RPMI7951 (cell line): ENCODE results near the gene C12orf42. TPM values are rescaled to one million over a fixed set of nuclear protein-coding genes. Genes with fewer than 3 reads are reported as not detected.

Source experiments
- DNase-seq: peaks from one replicate; pipeline ENCODE4 v3.0.0-alpha.2; 2012; ENCODE audit warnings: low read depth
- total RNA-seq: library from RNA; depleted of rRNA; stranded (reverse); fragments of >200 nt; shearing (Covaris generic); gene quantifications from 2 replicates; pipeline ENCODE4 v1.2.3, GENCODE V29; 2014; rRNA removed

Gene C12orf42
- total RNA-seq = not detected in 2 replicates

DNA sequence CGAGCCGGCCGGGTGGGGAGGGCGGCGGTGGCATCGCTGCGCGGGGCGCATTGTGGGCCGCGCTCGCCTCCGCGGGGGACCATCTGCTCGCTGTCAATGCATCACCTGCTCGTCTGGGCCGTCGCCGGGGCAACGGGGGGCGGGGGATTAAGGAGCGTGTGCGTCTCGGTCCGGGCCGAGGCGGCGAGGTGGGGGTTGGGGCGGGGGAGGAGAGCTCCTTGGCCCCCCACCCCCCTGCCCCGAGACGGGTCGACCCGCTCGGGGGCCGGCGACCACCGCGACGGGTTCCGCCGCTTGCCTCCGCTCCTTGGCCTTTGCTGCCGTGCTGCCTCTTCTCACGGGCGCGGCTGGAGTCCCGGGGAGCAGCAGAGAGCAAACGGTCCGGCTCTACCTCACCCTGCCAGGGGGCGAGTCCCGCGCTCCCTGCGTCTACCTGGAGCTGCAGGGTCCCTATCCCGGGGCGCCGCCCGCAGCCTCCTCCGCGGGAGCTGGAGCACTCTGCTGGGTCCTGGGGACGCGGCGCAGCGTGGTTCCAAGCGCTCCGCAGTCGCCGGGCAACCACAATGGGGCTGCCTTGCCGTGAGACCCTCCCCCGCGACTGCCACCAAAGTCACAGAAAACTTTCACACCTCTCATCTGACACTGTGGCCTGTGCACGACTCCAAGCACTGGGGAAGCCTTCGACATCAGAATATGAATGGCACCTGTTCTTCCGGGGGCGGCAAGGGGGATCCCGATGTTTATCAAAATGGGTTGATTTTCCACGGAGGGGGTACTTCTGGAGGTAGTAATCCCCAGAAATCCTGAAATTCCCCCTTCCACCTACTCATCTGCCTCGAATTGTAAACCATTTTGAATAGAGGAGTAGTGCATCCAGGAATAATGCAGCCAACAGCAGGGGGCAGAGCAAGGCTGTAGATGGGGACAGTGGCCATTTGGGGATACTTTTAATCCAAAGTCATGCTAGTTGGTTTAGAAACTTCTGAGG lies at the start of gene C12orf42:
Gene C12orf42, minus strand, starts transcription at position 500 of the 988 bp plus-strand sequence. CDS start 17,542 bp downstream, outside the sequence.
- DNase-seq = peak; percentile 21

DNA sequence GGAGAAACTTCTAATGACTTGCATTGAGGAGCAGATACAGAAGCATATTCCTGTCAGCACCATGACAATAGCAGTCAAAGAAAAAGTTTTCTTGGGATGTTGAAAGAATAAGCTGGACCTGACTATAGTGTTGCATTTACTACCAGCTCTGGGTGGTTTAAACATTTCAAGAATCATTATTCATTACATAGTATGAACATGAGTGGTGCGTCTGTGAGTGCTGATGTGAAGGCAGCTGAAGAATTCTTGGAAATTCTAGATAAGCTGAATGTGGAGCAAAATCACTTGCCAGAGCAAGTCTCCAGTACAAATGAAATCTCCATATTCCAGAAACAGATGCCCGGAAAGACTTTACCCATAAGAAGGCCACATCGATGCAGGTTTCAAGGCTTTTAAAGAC lies 46.3 kb upstream of the C12orf42 start:
- DNase-seq = no peak

DNA sequence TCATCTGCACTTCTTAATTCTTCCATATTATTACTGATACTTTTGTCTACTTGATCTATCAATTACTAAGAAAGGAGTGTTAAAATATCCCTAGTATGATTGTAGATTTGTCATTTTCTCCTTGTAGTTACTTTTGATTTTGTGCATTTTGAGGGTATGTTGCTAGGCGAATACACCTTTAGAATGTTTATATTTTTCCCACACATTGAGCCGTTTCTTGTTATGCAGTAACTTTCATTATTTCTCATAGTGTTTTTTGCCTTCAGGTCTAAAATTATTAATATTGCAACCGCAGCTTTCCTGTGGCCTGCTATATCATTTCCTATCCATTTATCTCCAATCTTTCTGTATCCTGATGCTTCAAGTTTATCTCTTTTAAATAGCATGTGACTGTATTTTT lies 44.6 kb upstream of the C12orf42 start:
- DNase-seq = no peak

DNA sequence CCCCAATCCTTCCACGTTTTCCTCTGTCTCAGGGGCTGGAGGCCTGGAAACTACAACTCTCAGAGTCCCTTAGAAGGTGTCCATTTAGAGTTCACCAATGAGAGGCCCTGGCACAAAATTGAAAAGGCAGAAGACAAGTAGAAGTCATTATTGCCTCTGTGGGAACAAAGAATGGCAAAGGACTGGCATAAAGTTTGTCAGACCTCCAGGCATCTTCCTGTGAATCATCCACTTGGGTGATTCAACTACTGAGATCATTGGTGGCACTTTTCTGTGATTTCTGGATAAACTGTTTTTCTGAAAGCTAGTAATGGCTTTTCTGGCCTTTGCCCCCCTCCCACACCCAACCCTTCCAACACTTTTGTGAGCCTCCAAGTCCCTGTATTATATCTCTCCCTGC lies 42.6 kb upstream of the C12orf42 start:
- peak; percentile 22 for DNase-seq

DNA sequence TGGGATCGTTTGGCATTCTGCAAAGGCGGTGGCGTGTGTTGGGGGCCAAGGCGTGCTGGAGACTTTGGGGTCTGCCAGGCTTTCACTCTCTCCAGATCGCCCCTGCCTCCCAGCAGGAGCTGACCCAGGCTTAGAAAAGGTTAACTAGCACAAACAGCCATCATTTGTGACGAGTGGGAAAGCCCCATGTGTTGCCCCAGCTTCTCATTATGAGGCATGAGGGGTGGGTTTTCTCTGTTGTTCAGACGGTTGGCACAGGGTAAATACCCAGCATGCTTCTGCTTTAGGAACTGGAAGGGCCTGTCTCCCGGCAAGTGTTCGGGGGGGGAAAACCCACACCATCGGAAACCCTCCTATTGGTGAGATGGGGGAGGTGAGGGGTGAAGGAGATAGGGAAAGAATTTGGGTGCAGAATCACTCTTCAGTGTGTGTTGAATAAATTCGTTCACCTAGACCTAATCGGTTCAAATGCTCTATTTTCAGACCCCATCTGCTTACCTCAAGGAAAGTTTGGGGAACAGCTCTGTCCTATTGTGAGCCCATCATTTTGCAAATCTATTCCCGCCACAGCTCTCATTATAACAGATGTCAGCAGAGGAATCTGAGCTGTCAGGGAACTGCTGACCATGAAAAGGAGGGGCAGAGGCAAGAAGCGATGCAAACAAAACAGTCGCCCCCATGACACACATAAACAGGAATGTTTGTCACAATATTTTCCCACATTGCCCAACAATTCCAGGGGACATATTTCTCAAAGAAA lies 34.7 kb upstream of the C12orf42 start:
- no peak for DNase-seq

DNA sequence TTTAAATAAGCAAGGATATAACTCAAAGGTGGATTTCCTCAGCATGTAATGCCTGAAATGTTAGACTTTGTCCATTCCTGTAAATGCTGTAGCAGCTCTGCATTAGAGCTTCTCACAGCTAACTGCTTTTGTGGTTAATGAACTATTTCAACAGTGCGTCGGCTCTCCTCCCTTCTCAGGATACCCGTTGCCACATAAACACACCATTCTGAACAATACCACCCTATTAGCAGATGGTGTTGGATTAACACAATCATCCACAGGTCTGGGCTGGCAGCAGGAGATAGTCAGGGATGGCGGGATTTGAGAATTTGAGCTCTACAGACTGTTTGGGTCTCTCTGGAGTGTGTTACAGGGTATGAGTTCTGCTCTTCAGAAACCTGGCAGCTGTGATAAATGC lies 33.5 kb upstream of the C12orf42 start:
- no peak for DNase-seq

DNA sequence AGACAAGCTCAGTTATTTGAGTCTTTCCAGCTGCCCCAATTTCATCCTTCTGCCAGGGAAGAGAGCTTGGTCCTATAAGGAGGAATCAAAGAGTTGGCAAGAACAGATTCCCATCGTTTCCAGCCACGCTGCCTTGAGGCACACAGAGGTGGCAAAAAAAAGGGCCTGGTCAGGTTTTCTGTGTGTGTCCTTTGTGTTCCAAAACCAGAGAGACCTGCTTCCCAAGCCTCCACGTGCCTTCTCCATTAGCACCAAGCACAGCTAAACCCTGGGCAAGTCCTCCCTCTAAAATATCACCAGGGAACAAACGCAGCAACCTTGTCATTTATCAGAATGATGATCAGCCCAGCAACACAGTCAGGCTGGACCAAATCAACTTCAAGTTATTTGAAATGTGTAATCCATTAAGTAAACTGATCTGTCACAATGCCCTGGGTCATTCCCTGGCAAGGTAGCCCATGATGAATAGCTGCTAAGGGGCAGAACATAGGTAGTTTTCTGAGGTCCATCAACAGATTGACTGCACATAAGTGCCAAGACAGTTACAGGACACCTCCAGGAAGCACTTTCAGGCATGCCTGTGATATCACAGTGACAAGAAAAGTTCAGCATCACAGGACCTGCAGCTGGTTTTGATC lies 28.6 kb upstream of the C12orf42 start:
- DNase-seq = no peak

DNA sequence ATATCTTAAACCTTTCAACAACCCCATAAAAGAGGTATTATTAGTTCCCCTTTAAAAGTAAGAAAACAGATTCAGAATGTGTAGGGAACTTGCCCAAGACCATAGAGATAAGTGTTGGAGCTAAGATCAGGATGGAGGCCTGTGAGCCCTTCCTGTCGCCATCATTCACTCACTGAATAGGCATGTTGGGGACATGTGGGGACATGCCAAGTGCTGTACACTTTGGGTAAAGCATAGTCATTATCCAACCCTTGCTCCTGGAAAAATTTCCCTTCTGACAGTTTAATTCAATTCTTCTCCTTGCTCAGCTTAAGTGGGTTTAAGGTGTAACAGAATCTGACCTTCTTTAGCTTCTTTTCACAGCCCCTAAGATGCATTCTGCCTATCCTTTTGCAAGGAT lies 28.0 kb upstream of the C12orf42 start:
- no peak for DNase-seq

DNA sequence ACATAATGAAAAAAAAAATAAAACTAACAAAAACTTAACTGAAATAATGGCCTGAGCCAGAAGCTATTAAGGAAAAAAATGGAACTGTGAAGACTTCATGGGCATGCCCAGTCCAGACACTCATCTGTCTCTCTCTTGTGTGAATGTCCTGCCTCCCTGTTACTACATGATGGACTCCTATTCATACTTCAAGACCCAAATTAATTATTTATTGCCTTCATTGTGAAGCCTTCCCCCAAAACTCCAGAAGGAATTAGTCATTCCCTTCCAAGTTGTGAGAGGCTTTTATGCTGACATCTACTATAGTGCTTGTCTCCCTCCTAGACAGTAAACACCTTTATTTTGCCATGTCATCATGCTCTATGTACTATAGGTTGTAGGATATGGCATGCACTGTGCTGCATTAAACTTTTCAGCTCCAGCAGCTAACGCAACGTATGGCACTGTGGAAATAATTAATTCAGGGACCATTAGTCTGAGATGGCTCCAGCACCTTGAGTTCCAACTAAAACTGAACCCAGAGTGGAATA lies 25.0 kb upstream of the C12orf42 start:
- no peak for DNase-seq

DNA sequence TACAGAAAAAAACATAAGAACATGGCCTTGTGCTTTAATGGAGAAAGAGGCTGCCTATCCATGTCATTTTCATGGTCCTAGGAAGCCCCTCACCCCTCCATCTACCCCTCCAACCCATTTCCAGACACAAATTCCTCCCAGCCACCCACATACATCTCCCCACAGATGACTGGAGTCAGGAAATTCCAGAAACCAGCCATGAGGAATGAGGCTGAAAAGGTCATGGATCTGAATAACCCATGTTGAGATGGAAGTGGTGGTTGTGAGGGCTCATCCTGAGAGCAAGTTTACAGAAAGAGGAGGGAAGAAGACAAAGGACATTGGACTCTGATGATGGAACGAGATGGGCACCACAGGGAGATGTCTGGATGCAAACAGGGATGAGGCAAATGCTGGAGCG lies 23.9 kb upstream of the C12orf42 start:
- no peak for DNase-seq

DNA sequence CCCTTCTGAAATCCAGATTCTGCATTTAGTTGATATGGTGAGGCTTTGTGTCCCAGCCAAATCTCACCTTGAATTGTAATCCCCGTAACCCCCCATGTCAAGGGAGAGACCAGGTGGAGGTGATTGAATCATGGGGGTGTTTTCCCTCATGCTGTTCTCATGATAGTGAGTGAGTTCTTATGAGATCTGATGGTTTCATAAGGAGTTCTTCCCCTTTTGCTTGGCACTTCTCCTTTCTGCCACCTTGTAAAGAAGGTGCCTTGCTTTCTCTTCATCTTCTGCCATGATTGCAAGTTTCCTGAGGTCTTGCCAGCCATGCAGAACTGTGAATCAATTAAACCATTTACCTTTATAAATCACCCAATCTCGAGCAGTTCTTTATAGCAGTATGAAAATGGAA lies 23.1 kb upstream of the C12orf42 start:
- DNase-seq = no peak

DNA sequence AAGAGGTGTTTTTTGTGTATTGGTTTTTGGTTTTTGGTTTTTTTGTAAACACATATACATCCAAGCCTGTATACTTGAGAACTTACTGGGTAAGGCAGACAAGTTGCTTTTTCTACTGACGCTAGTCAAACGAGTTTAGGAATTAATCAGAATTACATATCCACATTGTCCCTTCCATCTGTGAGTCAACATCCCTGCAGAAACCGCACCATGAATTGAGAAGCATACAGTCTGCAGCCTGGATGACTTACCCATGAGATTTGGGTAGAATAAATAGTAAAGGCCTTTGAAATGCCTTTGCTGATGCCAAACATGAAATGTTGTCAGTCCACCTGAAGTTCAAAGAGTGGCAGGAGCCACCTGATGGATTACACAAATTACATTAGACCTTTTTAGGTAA lies 21.4 kb upstream of the C12orf42 start:
- no peak for DNase-seq

DNA sequence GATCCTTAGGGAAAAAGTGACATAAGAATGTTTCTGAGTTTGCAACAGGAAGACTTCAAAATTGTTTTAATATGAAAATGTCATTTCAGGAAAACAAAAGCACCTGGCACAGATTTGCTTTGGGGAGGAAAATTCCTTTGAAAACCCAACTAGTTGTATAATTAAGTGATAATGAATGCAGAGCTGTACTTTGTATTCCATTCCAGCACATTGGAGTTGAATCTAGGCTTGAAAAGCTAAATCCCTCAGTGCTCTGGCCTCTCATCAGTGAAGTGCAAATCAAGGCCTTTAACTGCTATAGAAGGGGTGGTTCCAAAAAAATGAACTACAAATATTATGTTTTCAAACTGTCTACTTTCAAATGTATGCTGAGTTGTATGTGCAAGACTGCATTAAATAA lies 19.6 kb upstream of the C12orf42 start:
- DNase-seq = no peak

DNA sequence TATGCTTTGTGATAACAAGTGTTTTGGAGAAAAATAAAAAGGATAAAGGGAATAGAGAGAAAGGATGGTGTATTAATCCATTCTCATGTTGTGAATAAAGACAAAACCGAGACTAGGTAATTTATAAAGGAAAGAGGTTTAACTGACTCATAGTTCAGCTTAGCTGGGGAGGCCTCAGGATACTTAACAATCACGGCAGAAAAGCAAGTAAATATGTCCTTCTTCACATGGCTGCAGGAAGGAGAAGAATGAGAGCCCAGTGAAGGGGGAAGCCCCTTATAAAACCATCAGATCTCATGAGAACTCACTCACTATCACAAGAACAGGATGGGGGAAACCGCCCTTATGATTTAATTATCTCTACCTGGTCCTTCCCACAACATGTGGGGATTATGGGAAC lies 18.1 kb upstream of the C12orf42 start:
- DNase-seq = no peak

DNA sequence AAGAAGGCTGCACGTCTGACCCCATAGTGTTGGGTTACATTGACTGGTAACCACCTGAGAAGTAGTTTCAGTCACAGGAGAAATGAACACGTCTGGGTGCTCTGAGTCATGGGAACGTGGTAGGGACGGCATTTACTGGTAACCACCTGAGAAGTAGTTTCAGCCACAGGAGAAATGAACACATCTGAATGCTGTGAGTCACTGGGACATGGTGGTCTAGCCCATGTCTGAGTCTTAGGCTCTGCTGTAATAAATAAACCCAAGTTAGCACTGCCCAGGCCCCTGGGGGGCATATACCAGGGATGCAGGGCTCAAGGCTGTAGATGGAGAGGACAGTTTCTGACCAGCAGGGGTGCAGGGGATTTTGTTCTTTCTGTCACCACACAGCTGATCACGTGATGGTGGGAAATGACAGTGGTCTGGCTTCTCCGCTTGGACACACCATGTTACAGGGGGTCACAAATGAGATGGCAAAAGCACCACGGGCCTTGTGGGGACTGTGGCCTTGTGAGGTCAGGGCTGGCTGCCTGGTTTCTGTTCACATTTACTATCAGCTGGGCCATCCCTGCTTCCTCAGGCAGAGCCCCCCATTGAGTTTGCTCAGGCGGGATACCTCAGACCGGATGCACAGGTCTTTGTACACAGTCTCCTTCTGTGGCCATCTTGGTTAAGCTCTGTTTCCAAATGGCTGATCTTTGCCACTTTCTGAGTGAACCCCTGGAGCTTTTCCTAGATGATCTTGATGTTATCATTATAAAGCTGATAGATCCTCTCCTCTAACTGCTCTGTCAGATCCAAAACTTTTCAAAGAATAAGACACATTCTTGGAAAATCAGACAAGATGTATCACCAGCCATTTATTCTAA lies 9.8 kb upstream of the C12orf42 start:
- no peak for DNase-seq

DNA sequence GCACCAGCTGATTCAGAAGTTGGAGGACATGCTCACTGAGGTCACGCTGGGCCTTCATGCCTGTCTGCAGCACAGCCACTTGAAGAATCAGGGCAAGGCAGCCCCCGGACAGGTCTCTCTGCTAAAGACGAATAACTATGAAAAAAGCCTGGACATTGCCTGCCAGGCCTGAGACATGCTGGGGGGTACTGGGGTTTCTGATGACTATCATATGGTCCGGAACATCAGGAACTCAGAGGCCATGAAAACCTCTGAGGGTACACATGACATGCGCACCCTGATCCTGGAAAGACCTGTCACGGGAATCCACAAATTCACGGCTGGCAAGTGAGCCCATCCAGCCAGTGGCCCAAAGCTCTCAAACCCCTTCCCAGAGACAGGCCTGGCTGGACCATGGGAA lies 8.8 kb upstream of the C12orf42 start:
- no peak for DNase-seq

DNA sequence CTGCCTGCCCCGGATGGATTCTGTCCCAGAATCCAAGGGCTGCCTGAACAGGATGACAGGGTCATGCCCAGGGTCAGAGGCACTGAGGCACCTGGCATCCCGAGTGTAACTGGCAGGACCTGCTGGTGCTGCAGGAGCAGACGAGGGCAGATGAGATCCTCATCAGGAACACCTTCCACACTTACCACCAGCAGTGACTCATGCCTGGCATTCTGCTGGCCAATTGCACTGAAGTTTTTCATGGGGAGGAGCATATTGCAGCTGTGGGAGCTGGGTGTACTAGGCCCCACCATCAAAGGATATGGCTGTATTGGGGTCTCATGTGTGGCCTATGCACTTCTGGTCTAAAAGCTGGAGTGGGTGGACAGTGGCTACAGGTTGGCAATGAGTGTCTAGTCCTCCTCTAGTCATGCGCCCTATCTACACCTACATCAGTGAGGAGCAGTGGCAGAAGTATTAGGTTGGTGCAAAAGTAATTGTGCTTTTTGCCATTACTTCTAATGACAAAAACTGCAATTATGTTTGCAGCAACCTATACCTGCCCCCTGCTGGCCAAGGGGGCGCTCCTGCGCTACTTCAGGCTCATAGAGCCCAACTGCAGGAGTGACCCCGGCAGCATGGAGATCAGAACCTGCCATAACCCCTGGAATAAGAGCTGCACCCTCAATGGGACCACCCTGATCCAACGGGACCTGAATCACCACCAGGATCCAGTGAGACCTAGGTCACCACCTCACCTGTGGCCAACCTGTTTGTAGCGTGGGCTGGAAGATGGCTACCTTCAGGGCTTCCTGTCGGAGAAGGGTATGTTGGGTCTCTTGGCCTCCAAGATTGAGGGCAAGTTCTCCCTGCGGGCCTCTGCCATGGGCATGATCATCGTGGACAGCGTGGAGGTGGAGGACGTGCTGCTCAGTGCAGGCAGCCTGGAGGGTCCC lies 8.0 kb upstream of the C12orf42 start:
- DNase-seq = no peak

DNA sequence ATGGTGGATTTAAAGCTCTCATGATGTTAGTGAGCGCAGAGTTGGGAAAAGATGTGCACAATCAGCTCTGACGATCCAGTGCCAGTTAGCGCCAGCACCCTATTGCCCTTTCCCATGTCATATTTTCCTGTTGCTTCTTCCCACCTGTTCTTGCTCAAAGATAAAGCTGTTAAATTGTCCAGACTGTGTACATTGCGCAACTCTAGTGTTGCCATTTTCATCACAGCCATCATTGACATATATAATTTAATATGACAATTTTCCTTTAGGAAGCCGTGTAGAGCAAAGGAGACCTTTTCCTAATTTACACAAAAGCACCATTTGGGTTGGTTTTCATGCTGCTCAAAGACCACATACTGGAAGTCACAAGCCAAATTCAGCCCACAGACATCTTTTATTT lies 5.7 kb upstream of the C12orf42 start:
- no peak for DNase-seq

DNA sequence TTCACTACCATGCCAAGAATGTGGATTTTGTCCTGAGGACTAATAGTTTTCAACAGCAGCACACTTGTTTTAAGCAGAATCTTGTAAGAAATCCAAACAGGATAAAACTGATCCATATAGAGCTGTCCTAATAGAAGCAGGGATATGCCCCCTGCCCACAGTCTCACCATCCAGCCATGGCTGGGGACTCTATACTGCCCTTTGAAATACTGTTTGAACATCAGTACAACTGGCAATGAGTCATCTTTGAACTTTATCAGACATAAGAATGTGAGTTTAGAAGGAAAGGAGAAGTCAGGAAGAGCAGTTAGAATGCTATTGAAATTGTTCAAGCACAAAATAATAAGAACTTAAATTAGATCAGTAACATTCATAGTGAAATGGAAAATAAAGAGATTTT lies 3.8 kb upstream of the C12orf42 start:
- no peak for DNase-seq

DNA sequence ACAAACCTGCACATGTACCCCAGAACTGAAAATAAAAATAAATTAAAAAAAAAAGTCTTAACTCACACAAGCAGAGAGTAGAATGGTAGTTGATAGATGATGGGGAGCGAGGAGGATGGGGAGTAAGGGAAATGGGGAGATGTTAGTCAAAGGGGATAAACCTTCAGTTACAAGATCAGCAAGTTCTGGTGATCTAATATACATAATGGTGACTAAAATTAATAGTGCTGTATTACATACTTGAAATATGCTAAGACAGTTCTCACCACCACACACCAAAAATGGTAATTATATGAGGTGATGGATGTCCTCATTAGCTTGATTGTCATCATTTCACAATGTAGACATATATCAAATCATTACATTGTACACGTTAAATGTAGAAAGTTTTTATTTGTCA lies 3.2 kb upstream of the C12orf42 start:
- no peak for DNase-seq
